Upper lobe of left lung (tissue), 6 donors: ENCODE measurements around the gene LEUTX. TPM values are rescaled to one million over a fixed set of nuclear protein-coding genes. Genes with fewer than 3 reads are reported as not detected.

Experiments
- ATAC-seq, 2 donors: fragments of 200-7000 bp; cut with Tn5 transposase; one replicate each; pipeline ENCODE4 v1.9.1; 2022; ENCODE audit warnings: mild to moderate bottlenecking in 2 of 2, moderate library complexity in 2 of 2; ENCODE audit not compliant: low FRiP score in 2 of 2
- DNase-seq, 2 donors: peaks; one replicate each; pipeline ENCODE4 v3.0.0-alpha.2; 2019 to 2020
- H3K27ac ChIP-seq, 4 donors: fragments of 200-600 bp; sonication (generic); one replicate each; pipeline ENCODE4 v1.5.1; 2016 to 2019
- H3K27me3 ChIP-seq, 4 donors: fragments of 200-600 bp; sonication (generic); one replicate each; pipeline ENCODE4 v1.5.1; 2017 to 2019
- H3K36me3 ChIP-seq, 4 donors: fragments of 200-600 bp; sonication (generic); one replicate each; pipeline ENCODE4 v1.5.1; 2016 to 2019
- H3K4me1 ChIP-seq, 4 donors: fragments of 200-600 bp; sonication (generic); one replicate each; pipeline ENCODE4 v1.5.1; 2018 to 2019
- H3K4me3 ChIP-seq, 4 donors: fragments of 200-600 bp; sonication (generic); one replicate each; pipeline ENCODE4 v1.5.1; 2017 to 2019; ENCODE audit warnings: mild to moderate bottlenecking in 2 of 4, moderate library complexity in 1 of 4
- H3K9me3 ChIP-seq, 4 donors: fragments of 200-600 bp; sonication (generic); one replicate each; pipeline ENCODE4 v1.5.1; 2018 to 2019
- EP300 ChIP-seq, 4 donors: sonication (generic); formaldehyde crosslinking; IDR thresholded peaks; one replicate each; pipeline ENCODE4 v1.5.1; 2017; ENCODE audit warnings: antibody characterized with exemption in 4 of 4, control low read depth in 2 of 4
- POLR2A ChIP-seq, 4 donors: fragments of 450-650 bp; IDR thresholded peaks; one replicate each; pipeline ENCODE4 v1.5.1; 2016 to 2017; ENCODE audit warnings: antibody characterized with exemption in 4 of 4, mild to moderate bottlenecking in 2 of 4
- POLR2AphosphoS5 ChIP-seq, 2 donors: sonication (generic); formaldehyde crosslinking; IDR thresholded peaks; one replicate each; pipeline ENCODE4 v1.5.1; 2017; ENCODE audit warnings: antibody characterized with exemption in 2 of 2
- WGBS, 2 donors: methylation state at CpG; one replicate each; pipeline ENCODE4 v1.1.5; 2017 to 2018; 5-methylcytosine and 5-hydroxymethylcytosine counted together
- total RNA-seq, 6 donors: library from RNA; depleted of rRNA in 4 of 6; stranded (reverse); fragments of >200 nt in 4 of 6; gene quantifications; one replicate each; pipeline versions ENCODE4 v1.1.0 to v1.2.1, GENCODE V29; 2016 to 2021
- TF ChIP-seq, protein P1 (sequence below), 6 experiments: fragments of 450-650 bp in 4 of 6; fragments of 200-600 bp in 2 of 6; sonication (generic) in 2 of 6; IDR thresholded peaks; one replicate each; pipeline ENCODE4 v1.5.1; 2016 to 2019; ENCODE audit warnings: antibody characterized with exemption in 6 of 6
- donor health status: DM: no; HTN: no; CAD: no; lungs with moderate emphysema.
- donor health status: DM: no; HTN: yes; CAD: no; lungs with severe emphysema.

The LEUTX gene, protein sequence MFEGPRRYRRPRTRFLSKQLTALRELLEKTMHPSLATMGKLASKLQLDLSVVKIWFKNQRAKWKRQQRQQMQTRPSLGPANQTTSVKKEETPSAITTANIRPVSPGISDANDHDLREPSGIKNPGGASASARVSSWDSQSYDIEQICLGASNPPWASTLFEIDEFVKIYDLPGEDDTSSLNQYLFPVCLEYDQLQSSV
- total RNA-seq = not detected

DNA sequence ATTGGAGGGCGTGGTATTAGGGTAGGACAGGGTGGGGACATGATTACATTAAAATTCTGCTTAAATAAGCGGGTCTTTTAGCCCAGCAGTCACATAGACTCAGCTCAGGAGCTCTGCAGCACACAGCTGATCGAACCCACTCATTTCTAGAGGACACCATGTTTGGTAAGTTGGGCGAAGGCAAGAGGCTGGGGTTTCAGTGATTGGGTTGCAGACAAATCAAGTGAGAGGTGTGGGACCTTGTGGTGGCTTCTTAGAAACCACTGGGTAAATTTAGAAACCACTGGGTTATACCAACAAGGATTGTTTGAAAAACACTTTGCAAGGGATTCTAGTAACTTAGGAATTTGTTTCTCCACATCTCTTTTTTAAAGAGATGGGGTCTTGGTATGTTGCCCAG, at the start of gene LEUTX:
LEUTX (plus strand) TSS at position 92 of the 400 bp plus-strand sequence; CDS start at position 159, 67 bp downstream.
- no peaks in the 10 kb centered on the region for H3K27me3 ChIP-seq
- ATAC-seq (no peak), DNase-seq (no peak)
- TF ChIP-seq POLR2AphosphoS5 (IDR thresholded peaks at IDR 0.05) = no peak
- no peak for TF ChIP-seq EP300 (IDR thresholded peaks at IDR 0.05)
- TF ChIP-seq POLR2A (IDR thresholded peaks at IDR 0.05) = no peak
- TF ChIP-seq, protein P1, sequence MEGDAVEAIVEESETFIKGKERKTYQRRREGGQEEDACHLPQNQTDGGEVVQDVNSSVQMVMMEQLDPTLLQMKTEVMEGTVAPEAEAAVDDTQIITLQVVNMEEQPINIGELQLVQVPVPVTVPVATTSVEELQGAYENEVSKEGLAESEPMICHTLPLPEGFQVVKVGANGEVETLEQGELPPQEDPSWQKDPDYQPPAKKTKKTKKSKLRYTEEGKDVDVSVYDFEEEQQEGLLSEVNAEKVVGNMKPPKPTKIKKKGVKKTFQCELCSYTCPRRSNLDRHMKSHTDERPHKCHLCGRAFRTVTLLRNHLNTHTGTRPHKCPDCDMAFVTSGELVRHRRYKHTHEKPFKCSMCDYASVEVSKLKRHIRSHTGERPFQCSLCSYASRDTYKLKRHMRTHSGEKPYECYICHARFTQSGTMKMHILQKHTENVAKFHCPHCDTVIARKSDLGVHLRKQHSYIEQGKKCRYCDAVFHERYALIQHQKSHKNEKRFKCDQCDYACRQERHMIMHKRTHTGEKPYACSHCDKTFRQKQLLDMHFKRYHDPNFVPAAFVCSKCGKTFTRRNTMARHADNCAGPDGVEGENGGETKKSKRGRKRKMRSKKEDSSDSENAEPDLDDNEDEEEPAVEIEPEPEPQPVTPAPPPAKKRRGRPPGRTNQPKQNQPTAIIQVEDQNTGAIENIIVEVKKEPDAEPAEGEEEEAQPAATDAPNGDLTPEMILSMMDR (IDR thresholded peaks at IDR 0.05) = no peak
- no peaks in the 10 kb centered on the region for H3K9me3 ChIP-seq
- H3K36me3 ChIP-seq = no peaks in the 10 kb centered on the region
- no peak within 1 kb of the TSS for H3K4me3 ChIP-seq
- 67 to 73% methylated on average over 4 of the region's 4 CpGs for WGBS, 2 donors
- no peak within 1 kb of the TSS for H3K27ac ChIP-seq
- H3K4me1 ChIP-seq = no peaks in the 10 kb centered on the region

DNA sequence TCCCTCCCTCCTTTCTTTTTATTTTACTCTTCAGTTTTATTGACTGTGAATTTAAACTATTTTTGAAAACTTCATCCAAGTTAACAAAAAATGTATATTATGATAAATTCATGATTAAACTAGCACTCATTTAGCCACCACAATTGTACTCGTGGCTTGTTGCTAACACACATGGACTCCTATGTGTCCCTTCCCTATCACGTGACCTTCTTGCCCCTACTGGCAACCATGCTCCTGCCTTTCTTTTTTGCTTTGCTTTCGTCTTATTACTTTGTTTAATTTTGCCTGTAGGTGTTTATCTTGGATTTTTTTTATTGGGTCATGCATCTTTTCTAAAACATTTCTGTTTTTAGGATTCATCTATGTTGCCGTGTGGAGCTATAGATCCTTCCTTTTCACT, 49.1 kb upstream of the LEUTX start:
- WGBS, 2 donors = 68 to 74% methylated on average over 4 of the region's 4 CpGs
- Histone ChIP-seq H3K27ac (no peak overlapping the region), H3K36me3 (no peaks in the 10 kb centered on the region), H3K4me3 (no peak overlapping the region), H3K4me1 (no peaks in the 10 kb centered on the region), H3K9me3 (no peaks in the 10 kb centered on the region), H3K27me3 (no peaks in the 10 kb centered on the region)
- DNase-seq (no peak), ATAC-seq (no peak)
- TF ChIP-seq POLR2AphosphoS5 (IDR thresholded peaks at IDR 0.05) = no peak
- no peak for TF ChIP-seq POLR2A (IDR thresholded peaks at IDR 0.05)
- no peak for TF ChIP-seq EP300 (IDR thresholded peaks at IDR 0.05)
- TF ChIP-seq, protein P1 (IDR thresholded peaks at IDR 0.05) = no peak

DNA sequence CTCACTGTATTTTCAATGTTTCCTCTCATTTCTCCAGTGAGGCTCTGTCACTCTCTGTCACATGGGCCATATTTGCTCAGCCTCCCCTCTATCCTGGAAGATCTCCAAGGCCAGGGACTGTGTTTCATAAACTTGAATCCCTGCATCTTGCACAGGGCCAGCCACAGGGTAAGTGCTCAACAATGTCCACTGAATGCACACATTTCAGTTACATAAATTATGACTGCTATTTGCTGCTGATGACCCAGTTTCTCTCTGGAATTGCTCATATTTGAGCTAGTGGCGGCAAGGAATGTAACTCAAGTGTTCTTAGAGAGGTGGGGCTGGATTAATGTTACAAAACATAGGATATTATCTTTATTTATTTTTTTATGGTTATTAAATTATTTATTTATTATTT, 47.0 kb upstream of the LEUTX start:
- Histone ChIP-seq H3K9me3 (no peaks in the 10 kb centered on the region), H3K36me3 (no peaks in the 10 kb centered on the region), H3K4me3 (no peak overlapping the region), H3K27me3 (no peaks in the 10 kb centered on the region), H3K4me1 (no peaks in the 10 kb centered on the region), H3K27ac (no peak overlapping the region)
- ATAC-seq (no peak), DNase-seq (no peak)
- 31 to 70% methylated on average over 1 of the region's 1 CpG for WGBS, 2 donors
- TF ChIP-seq, protein P1 (IDR thresholded peaks at IDR 0.05) = no peak
- TF ChIP-seq POLR2A (IDR thresholded peaks at IDR 0.05) = no peak
- TF ChIP-seq POLR2AphosphoS5 (IDR thresholded peaks at IDR 0.05) = no peak
- TF ChIP-seq EP300 (IDR thresholded peaks at IDR 0.05) = no peak

DNA sequence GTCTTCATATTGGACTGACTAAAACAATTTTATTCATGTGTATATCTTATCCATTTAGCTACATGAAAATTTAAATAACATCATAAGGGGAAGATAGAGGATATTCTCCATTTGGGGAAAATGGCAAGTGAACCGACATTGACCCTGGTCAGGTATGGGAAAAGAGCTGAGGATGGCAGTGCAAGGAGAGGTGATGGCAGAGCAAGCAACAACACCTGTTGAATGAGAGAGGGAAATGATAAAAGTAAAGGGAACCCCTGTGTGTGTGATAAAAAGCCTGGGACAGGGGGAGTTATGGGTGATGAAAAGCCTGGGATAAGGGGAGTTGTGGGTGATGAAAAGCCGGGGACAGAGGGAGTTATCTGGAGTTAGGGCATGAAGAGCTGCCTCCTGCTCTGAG, 44.8 kb upstream of the LEUTX start:
- Histone ChIP-seq H3K4me3 (no peak overlapping the region), H3K27me3 (no peaks in the 10 kb centered on the region), H3K4me1 (no peaks in the 10 kb centered on the region), H3K27ac (no peak overlapping the region), H3K36me3 (no peaks in the 10 kb centered on the region), H3K9me3 (no peaks in the 10 kb centered on the region)
- DNase-seq (no peak), ATAC-seq (no peak)
- WGBS, 2 donors = 87 to 93% methylated on average over 2 of the region's 2 CpGs
- TF ChIP-seq EP300 (IDR thresholded peaks at IDR 0.05) (no peak), POLR2A (IDR thresholded peaks at IDR 0.05) (no peak), POLR2AphosphoS5 (IDR thresholded peaks at IDR 0.05) (no peak)
- TF ChIP-seq, protein P1 (IDR thresholded peaks at IDR 0.05) = no peak

DNA sequence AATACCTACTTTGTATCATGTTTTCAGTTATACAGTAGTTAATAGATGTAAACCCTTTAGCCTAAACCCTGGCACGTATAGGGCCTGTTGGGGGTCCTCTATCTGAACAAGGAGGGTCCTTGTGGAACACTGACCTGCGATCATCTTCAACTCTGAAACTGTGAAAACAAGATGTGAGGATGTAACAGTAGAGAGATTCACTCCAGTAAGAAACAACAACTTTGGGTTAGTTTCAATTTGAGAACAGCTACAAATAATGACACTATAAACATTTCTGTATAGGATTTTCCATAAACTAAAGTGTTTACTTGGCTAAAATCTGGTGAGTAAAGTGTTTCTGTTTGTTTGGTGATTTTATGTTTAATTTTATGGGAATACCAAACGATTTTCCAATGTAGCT, 43.0 kb upstream of the LEUTX start:
- no peak overlapping the region for H3K27ac ChIP-seq
- H3K9me3 ChIP-seq = no peaks in the 10 kb centered on the region
- no peaks in the 10 kb centered on the region for H3K4me1 ChIP-seq
- no peak for TF ChIP-seq EP300 (IDR thresholded peaks at IDR 0.05)
- TF ChIP-seq, protein P1 (IDR thresholded peaks at IDR 0.05) = no peak
- TF ChIP-seq POLR2A (IDR thresholded peaks at IDR 0.05) = no peak
- TF ChIP-seq POLR2AphosphoS5 (IDR thresholded peaks at IDR 0.05) = no peak
- DNase-seq (no peak), ATAC-seq (no peak)
- 55 to 65% methylated on average over 3 of the region's 3 CpGs for WGBS, 2 donors
- H3K27me3 ChIP-seq = no peaks in the 10 kb centered on the region
- H3K4me3 ChIP-seq = no peak overlapping the region
- no peaks in the 10 kb centered on the region for H3K36me3 ChIP-seq
